Chondrocyte (in vitro differentiated cells): ENCODE results near the gene C22orf39. TPM values are rescaled to one million over a fixed set of nuclear protein-coding genes. Genes with fewer than 3 reads are reported as not detected.

Experiments
- DNase-seq: peaks from one replicate; pipeline ENCODE4 v3.0.0; 2021; ENCODE audit warnings: mixed read lengths, low spot score
- H3K27ac Mint-ChIP-seq: one replicate; pipeline ENCODE4 v1.8.0; 2021; ENCODE audit warnings: mild to moderate bottlenecking, moderate library complexity, mixed read lengths; ENCODE audit not compliant: unreplicated experiment
- H3K27me3 Mint-ChIP-seq: 2 replicates; pipeline ENCODE4 v1.8.0; 2021; ENCODE audit warnings: low read depth, mixed read lengths
- H3K36me3 Mint-ChIP-seq: 2 replicates; pipeline ENCODE4 v1.8.0; 2021; ENCODE audit warnings: low read depth, mixed read lengths
- H3K4me1 Mint-ChIP-seq: 2 replicates; pipeline ENCODE4 v1.8.0; 2021; ENCODE audit warnings: low read depth, mild to moderate bottlenecking, mixed read lengths
- H3K4me3 Mint-ChIP-seq: one replicate; pipeline ENCODE4 v1.8.0; 2021; ENCODE audit warnings: mild to moderate bottlenecking, moderate library complexity, mixed read lengths; ENCODE audit not compliant: unreplicated experiment
- H3K9me3 Mint-ChIP-seq: 2 replicates; pipeline ENCODE4 v1.8.0; 2021; ENCODE audit warnings: low read depth, mixed read lengths
- CTCF ChIP-seq: fragments of 200-600 bp; sonication (generic); IDR thresholded peaks from 2 replicates; pipeline ENCODE4 v1.5.0; 2021; ENCODE audit warnings: antibody characterized with exemption, mild to moderate bottlenecking, moderate library complexity
- total RNA-seq: library from RNA; stranded (reverse); gene quantifications from 3 replicates; pipeline ENCODE4 v1.2.1, GENCODE V29; 2021

C22orf39 gene
- total RNA-seq, 1 donor from 2014 or later = 18.4 TPM

GRCh38 chr22:19394274-19395050, 53.0 kb downstream of the C22orf39 start:
- H3K4me1 Mint-ChIP-seq = no peaks in the 10 kb centered on the region

GRCh38 chr22:19393704-19394103, 53.8 kb downstream of the C22orf39 start:
- Mint-ChIP-seq H3K9me3 (no peaks in the 10 kb centered on the region), H3K27me3 (no peaks in the 10 kb centered on the region), H3K36me3 (peaks cover 31% of the 10 kb centered on the region), H3K4me1 (no peaks in the 10 kb centered on the region), H3K27ac (no peak overlapping the region), H3K4me3 (no peak overlapping the region)
- no peak for DNase-seq
- TF ChIP-seq CTCF = no peak

More at GRCh38 chr22:19394274-19395050, 53.0 kb downstream of the C22orf39 start:
- no peak for DNase-seq
- Mint-ChIP-seq H3K36me3 (peaks cover 28% of the 10 kb centered on the region), H3K9me3 (no peaks in the 10 kb centered on the region), H3K27ac (no peak overlapping the region), H3K27me3 (no peaks in the 10 kb centered on the region), H3K4me3 (no peak overlapping the region)
- no peak for TF ChIP-seq CTCF

Other genes with a start within 250 kb of the C22orf39 start
- gene CLTCL1, start 156.0 kb downstream of the C22orf39 start, total RNA-seq = 22.5 to 28.3 TPM (median 24.2 TPM) in 3 replicates
- gene HIRA, start 16.0 kb downstream of the C22orf39 start, total RNA-seq = 27.1 to 31.8 TPM (median 30.3 TPM) in 3 replicates
- 21.4 to 22.5 TPM (median 21.8 TPM) in 3 replicates for gene MRPL40, start 15.2 kb downstream of the C22orf39 start, total RNA-seq
- 75.8 to 81.2 TPM (median 76.2 TPM) in 3 replicates for gene UFD1, start 31.5 kb upstream of the C22orf39 start, total RNA-seq
- gene CDC45, start 32.2 kb upstream of the C22orf39 start, total RNA-seq = 2.2 to 13.3 TPM (median 2.9 TPM) in 3 replicates
- not detected in 3 replicates for gene CLDN5, start 76.7 kb upstream of the C22orf39 start, total RNA-seq